ENCODE results near the gene ATP2B3. TPM values are rescaled to one million over a fixed set of nuclear protein-coding genes. Genes with fewer than 3 reads are reported as not detected.

ATP2B3 gene
- total RNA-seq, 1 experiment from 2014 or later = not detected

DNA sequence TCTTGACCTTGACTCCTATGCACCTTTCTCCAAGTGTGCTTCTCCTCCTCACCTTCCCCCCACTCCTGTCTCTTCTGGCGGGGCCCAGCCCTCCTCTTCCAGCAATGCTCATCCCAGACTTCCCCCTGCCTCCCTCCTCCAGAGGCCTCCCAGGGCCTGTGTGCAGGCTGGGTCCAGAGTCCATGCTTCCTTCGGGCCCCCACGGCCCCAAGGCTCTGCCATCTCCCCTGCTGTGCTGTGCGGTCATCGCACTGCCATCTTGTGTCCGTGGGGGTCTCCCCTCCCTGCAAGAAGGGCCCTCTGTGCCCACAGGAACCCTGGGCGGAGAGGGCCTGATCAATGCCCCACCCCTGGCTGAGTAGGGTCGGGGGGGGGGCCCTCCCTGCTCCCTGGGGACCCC is 27.3 kb downstream of the ATP2B3 start:
- no peak overlapping the region for H3K27ac ChIP-seq
- H3K27me3 ChIP-seq (replicated peaks) = no peaks in the 10 kb centered on the region
- no peaks in the 10 kb centered on the region for H3K4me1 ChIP-seq (replicated peaks)
- no peak overlapping the region for H3K4me3 ChIP-seq
- no peaks in the 10 kb centered on the region for H3K9me3 ChIP-seq (replicated peaks)
- DNase-seq (ENCODE audit: low read depth in 1 of 2, low spot score in 2 of 2) = no peak
- H3K36me3 ChIP-seq = no peaks in the 10 kb centered on the region

DNA sequence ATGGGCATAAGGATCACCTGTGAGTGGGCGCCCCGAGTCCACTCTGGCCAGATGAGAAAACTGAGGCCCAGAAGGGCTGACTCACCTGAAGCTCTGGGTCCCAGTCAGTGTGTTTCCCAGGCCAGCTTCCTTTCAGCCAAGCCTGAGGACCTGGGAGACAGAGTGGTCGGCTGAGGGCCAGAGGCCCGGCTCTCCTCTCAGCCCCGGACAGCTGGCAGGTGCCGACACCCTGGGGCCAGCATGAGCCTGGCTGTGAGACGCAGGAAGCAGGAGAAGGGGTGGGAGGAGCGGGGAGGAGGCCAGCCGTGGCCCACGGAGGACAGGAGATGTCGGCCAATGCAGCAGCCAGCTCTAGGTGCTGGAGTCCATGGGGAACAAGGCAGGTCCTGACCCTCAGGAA is 28.9 kb downstream of the ATP2B3 start:
- no peaks in the 10 kb centered on the region for H3K4me1 ChIP-seq (replicated peaks)
- no peak overlapping the region for H3K27ac ChIP-seq
- no peaks in the 10 kb centered on the region for H3K36me3 ChIP-seq
- H3K4me3 ChIP-seq = no peak overlapping the region
- no peaks in the 10 kb centered on the region for H3K9me3 ChIP-seq (replicated peaks)
- no peak for DNase-seq (ENCODE audit: low read depth in 1 of 2, low spot score in 2 of 2)
- no peaks in the 10 kb centered on the region for H3K27me3 ChIP-seq (replicated peaks)

DNA sequence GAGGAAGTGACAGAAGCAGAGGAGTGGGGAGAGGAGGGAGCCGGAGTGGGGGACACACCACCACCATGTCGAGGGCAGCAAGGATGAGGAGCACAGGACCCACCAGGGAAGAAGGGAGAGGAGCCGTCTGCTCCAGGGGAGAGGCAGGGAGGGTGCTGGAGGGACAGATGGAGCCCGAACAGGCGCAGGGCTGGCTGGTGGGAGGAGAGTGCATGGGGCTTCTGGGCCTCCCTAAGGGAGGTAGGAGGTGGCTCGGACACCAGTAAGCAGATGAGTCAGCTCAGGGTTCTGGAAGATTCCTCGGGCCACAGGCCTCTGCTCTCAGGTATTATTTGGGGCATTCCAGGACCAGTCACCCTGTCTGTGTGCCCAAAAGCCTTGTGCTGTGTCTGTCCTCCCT is 29.8 kb downstream of the ATP2B3 start:
- Histone ChIP-seq H3K4me3 (no peak overlapping the region), H3K27me3 (replicated peaks) (no peaks in the 10 kb centered on the region), H3K36me3 (no peaks in the 10 kb centered on the region), H3K27ac (no peak overlapping the region), H3K4me1 (replicated peaks) (no peaks in the 10 kb centered on the region), H3K9me3 (replicated peaks) (no peaks in the 10 kb centered on the region)
- DNase-seq (ENCODE audit: low read depth in 1 of 2, low spot score in 2 of 2) = no peak

DNA sequence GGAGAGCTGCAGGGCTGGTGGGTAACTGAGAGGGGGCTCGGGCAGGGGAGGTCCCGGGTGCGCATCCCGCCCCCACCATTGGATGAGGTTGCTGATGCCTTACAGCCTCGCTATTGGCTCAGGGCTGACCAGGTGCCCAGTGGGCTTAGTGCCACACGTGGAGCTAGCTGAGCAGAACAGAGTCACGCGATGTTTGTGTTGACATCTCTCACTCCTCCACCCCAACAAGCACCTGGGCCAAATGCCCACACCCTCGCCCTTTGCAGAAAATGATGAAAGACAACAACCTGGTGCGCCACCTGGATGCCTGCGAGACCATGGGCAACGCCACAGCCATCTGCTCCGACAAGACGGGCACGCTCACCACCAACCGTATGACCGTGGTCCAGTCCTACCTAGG is 31.8 kb downstream of the ATP2B3 start:
- DNase-seq (ENCODE audit: low read depth in 1 of 2, low spot score in 2 of 2) = no peak
- no peaks in the 10 kb centered on the region for H3K36me3 ChIP-seq

DNA sequence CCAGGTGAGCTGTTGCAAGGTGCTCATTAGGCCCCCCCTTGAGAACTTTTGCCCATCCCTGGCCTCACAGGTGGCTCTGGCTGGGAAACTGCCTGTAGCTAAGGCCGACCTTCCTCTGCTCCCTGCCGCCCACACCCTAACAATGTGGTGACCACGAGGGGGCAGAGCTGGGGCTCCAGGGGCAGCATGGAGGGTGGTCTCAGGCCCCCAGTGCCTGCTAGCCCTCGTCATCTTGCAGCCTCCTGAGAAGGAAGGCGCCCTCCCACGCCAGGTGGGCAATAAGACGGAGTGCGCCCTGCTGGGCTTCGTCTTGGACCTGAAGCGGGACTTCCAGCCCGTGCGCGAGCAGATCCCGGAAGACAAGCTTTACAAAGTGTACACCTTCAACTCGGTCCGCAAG is 32.4 kb downstream of the ATP2B3 start:
- H3K36me3 ChIP-seq = no peaks in the 10 kb centered on the region
- no peak overlapping the region for H3K4me3 ChIP-seq
- H3K9me3 ChIP-seq (replicated peaks) = no peaks in the 10 kb centered on the region
- no peak overlapping the region for H3K27ac ChIP-seq
- H3K27me3 ChIP-seq (replicated peaks) = no peaks in the 10 kb centered on the region
- no peak for DNase-seq (ENCODE audit: low read depth in 1 of 2, low spot score in 2 of 2)
- H3K4me1 ChIP-seq (replicated peaks) = no peaks in the 10 kb centered on the region

More for the DNA sequence above, 31.8 kb downstream of the ATP2B3 start:
- Histone ChIP-seq H3K27ac (no peak overlapping the region), H3K27me3 (replicated peaks) (no peaks in the 10 kb centered on the region), H3K4me1 (replicated peaks) (no peaks in the 10 kb centered on the region), H3K4me3 (no peak overlapping the region), H3K9me3 (replicated peaks) (no peaks in the 10 kb centered on the region)

DNA sequence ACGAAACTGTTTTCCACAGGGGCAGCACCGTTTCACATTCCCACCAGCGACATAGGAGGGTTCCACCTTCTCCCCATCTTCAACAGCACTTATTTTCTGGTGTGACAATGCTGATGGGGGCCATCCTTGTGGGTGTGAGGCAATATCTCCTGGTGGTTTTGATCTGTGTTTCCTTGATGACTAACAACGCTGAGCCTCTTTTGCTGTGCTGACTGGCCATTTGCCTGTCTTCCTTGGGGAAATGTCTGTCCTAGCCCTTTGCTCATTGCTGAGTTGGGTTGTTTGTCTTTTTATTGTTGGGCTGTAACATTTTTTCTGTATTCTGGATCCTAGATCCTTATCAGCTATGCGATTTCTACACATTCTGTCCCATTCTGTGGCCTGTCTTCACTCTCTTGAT is 33.7 kb downstream of the ATP2B3 start:
- H3K4me1 ChIP-seq (replicated peaks) = no peaks in the 10 kb centered on the region
- no peak overlapping the region for H3K27ac ChIP-seq
- DNase-seq (ENCODE audit: low read depth in 1 of 2, low spot score in 2 of 2) = no peak
- H3K27me3 ChIP-seq (replicated peaks) = no peaks in the 10 kb centered on the region
- H3K36me3 ChIP-seq = no peaks in the 10 kb centered on the region
- no peaks in the 10 kb centered on the region for H3K9me3 ChIP-seq (replicated peaks)
- H3K4me3 ChIP-seq = no peak overlapping the region

DNA sequence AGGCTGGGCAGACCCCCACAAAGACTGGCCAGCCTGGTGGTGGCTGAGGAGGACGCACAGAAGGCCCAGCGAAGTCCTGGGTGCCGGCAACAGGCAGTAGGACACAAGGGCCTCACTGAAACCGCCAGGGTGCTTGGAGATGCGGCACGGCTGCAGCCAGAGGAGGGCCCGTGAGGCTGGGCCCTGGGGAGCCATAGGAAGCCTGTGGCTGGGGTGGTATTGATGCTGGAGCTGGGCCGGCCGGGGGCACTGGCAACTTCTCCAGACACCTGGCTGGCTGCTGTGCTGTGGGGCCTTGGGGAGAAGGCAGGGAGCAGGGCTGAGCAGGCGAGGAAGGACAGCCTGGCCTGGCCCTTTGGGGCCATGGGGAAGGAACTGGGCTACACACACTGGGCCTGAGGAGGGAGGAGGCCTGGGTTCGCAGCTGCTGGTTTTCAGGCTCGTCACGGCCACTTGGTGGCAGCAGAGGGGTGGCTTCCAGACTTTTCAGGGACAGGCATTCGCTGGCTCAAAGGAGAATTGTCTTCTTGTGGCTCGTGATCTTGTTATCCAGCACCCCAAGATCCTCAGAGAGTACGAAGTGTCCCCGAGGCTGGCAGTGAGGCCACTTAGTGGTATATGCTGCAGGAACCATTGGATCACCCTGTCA is 37.2 kb downstream of the ATP2B3 start:
- Histone ChIP-seq H3K27ac (no peak overlapping the region), H3K36me3 (no peaks in the 10 kb centered on the region), H3K27me3 (replicated peaks) (no peaks in the 10 kb centered on the region), H3K4me1 (replicated peaks) (no peaks in the 10 kb centered on the region), H3K4me3 (no peak overlapping the region), H3K9me3 (replicated peaks) (no peaks in the 10 kb centered on the region)
- DNase-seq (ENCODE audit: low read depth in 1 of 2, low spot score in 2 of 2) = peak in 1 of 2 experiments; percentile 18

DNA sequence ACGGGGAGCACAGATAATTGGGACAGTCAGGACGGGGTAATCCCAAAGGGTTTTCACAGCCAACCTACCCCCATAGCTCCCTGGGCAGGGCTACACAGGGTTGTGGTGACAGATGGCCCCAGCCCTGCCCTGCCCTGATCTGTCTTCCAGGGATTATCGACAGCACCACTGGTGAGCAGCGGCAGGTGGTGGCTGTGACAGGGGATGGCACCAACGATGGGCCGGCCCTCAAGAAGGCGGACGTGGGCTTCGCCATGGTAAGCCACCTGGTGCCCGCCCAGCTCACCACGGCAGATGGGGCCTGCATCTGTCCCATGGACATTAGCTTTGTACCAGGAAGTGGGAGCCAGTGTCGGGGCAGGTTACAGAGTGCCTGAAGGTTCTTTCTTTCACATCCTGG is 39.3 kb downstream of the ATP2B3 start:
- H3K4me1 ChIP-seq (replicated peaks) = no peaks in the 10 kb centered on the region
- H3K4me3 ChIP-seq = no peak overlapping the region
- no peak overlapping the region for H3K27ac ChIP-seq
- no peaks in the 10 kb centered on the region for H3K9me3 ChIP-seq (replicated peaks)
- no peaks in the 10 kb centered on the region for H3K27me3 ChIP-seq (replicated peaks)
- no peaks in the 10 kb centered on the region for H3K36me3 ChIP-seq
- DNase-seq (ENCODE audit: low read depth in 1 of 2, low spot score in 2 of 2) = no peak

DNA sequence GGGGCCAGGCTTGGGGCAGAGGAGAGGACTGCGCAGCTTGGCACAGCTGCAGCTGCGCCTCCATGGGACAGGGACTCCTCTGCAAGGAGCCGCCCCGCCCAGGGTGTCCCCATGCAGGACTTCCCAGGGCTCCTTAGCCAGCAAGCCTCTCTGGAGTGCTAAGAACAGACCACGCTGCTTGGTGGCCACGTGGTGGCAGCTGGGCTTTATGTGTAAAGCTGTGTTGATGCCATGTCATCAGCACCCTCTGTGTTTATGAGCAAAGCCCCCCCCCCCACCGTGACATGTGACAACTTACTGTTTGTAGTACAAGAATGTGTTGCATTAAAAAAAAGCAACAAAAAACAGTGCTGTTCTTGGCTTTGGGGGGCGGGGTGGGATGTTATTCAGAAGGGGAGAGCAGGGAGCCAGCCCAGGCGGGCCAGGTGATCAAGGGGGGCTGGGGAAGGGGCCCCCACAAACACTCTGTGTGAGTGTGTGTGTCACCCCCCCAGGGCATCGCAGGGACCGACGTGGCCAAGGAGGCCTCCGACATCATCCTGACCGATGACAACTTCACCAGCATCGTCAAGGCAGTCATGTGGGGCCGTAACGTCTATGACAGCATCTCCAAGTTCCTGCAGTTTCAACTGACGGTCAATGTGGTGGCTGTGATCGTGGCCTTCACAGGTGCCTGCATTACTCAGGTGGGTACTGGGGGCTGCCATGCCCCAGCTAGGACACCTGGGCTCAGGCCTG is 40.3 kb downstream of the ATP2B3 start:
- H3K4me1 ChIP-seq (replicated peaks) = no peaks in the 10 kb centered on the region
- no peaks in the 10 kb centered on the region for H3K9me3 ChIP-seq (replicated peaks)
- H3K27ac ChIP-seq = no peak overlapping the region
- no peaks in the 10 kb centered on the region for H3K36me3 ChIP-seq
- DNase-seq (ENCODE audit: low read depth in 1 of 2, low spot score in 2 of 2) = no peak
- H3K27me3 ChIP-seq (replicated peaks) = no peaks in the 10 kb centered on the region
- H3K4me3 ChIP-seq = no peak overlapping the region

DNA sequence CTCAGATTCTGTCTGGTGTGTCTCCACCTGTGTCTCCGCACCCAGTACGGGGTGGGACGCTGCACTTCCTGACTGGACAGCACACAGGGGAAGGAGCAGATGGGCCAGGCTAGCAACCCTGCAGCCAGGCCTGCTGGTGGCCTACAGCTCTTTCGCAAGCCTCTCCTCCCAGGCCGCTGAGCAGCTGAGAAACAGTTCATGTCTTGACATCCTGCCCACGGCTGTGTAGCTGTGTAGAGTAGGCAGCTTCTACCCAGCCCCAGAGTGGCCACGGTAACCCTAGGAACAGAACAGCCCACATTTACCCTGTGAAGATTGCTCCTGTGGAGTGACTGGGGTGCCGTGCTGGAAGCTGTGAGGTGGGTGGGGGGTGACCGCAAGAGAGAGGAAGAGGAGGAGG is 42.6 kb downstream of the ATP2B3 start:
- Histone ChIP-seq H3K4me3 (no peak overlapping the region), H3K27ac (no peak overlapping the region), H3K27me3 (replicated peaks) (no peaks in the 10 kb centered on the region), H3K4me1 (replicated peaks) (no peaks in the 10 kb centered on the region), H3K36me3 (no peaks in the 10 kb centered on the region), H3K9me3 (replicated peaks) (no peaks in the 10 kb centered on the region)
- DNase-seq (ENCODE audit: low read depth in 1 of 2, low spot score in 2 of 2) = no peak

DNA sequence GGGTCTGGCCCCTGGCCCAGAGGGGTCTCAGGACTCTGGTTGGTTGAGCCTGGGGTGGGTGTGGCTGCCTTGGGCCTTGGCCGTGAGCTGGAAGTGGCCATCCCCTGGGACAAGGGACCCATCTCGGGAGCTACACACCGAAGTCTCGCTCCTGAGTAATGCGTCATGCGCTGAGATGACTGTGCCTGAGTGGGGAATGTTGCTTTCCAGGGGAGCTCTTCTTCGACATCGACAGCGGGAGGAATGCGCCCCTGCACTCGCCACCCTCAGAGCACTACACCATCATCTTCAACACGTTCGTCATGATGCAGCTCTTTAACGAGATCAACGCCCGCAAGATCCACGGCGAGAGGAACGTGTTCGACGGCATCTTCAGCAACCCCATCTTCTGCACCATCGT is 43.0 kb downstream of the ATP2B3 start:
- no peaks in the 10 kb centered on the region for H3K36me3 ChIP-seq
- no peaks in the 10 kb centered on the region for H3K9me3 ChIP-seq (replicated peaks)
- no peaks in the 10 kb centered on the region for H3K4me1 ChIP-seq (replicated peaks)
- no peak for DNase-seq (ENCODE audit: low read depth in 1 of 2, low spot score in 2 of 2)
- no peak overlapping the region for H3K4me3 ChIP-seq
- no peaks in the 10 kb centered on the region for H3K27me3 ChIP-seq (replicated peaks)
- H3K27ac ChIP-seq = no peak overlapping the region

DNA sequence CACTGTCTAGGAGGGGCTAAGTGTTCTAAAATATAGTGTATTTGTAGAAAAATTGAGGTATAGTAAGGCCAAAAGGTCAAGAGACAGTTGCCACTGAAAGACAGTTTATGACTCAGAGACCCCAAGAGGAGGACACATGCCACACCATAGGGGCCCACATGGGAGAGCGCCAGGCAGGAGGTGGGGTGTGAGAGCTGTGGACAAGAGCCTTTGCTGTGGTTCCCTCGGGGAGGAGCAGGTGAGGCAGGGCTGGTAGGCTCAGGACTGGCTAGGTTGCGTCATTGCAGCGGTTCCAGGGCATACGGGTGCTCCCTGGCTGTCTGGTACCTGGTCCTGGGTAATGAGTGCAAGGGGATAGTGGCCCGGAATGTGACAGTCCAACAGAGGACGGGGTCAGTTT is 43.9 kb downstream of the ATP2B3 start:
- H3K9me3 ChIP-seq (replicated peaks) = no peaks in the 10 kb centered on the region
- H3K36me3 ChIP-seq = no peaks in the 10 kb centered on the region
- H3K27ac ChIP-seq = no peak overlapping the region
- DNase-seq (ENCODE audit: low read depth in 1 of 2, low spot score in 2 of 2) = no peak
- no peak overlapping the region for H3K4me3 ChIP-seq
- H3K27me3 ChIP-seq (replicated peaks) = no peaks in the 10 kb centered on the region
- no peaks in the 10 kb centered on the region for H3K4me1 ChIP-seq (replicated peaks)

DNA sequence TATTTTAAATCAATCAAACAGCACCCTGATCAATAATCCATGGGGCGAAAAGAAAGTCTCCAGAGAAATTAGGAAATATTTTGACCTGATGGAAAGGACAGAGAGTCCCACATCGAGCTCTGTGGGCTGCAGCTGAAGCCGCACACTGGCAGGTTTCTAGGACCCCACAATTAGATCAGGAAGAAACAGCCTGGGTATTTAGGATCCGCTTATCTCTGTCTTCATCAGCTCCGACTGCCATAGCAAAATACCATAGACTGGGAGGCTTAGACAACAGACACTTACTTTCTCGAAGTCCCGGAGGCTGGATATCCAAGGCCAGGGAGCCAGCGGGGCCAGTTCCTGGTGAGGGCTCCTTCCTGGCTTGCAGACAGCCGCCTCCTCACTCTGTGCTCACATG is 45.1 kb downstream of the ATP2B3 start:
- H3K4me1 ChIP-seq (replicated peaks) = no peaks in the 10 kb centered on the region
- no peak for DNase-seq (ENCODE audit: low read depth in 1 of 2, low spot score in 2 of 2)
- no peaks in the 10 kb centered on the region for H3K27me3 ChIP-seq (replicated peaks)
- H3K27ac ChIP-seq = no peak overlapping the region
- H3K4me3 ChIP-seq = no peak overlapping the region
- H3K9me3 ChIP-seq (replicated peaks) = no peaks in the 10 kb centered on the region
- no peaks in the 10 kb centered on the region for H3K36me3 ChIP-seq

DNA sequence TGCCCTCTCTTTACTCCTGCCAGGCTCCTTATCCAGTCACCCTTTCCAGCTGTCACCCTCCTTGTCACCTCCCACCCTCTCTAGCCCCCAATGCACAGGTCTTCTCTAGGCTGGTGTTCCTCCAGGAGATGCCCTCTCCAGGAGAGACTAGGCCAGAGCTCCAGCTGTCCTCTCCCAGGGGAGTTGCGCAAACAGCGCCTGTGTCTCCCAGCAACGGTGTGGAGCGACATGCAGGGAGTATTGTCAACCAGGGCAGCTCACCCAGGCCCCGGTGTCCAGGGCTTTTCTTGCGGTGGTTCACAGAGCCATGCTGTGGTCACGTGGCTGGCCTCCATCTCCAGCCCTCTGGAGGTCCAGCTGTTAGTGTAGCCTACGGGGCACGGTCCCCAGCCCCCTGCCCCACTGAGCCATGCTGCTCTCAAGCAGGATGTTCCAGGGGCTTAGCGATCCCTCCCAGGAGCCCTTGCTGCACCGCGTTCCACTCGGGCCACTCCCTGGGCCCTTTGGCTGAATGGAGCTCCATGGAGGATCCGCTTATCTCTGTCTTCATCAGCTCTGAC is 46.7 kb downstream of the ATP2B3 start:
- Histone ChIP-seq H3K36me3 (no peaks in the 10 kb centered on the region), H3K4me1 (replicated peaks) (no peaks in the 10 kb centered on the region), H3K27me3 (replicated peaks) (no peaks in the 10 kb centered on the region), H3K4me3 (no peak overlapping the region), H3K9me3 (replicated peaks) (no peaks in the 10 kb centered on the region), H3K27ac (no peak overlapping the region)
- no peak for DNase-seq (ENCODE audit: low read depth in 1 of 2, low spot score in 2 of 2)
